ENCODE measurements around the gene SH3PXD2A. TPM values are rescaled to one million over a fixed set of nuclear protein-coding genes. Genes with fewer than 3 reads are reported as not detected.

Gene SH3PXD2A
- total RNA-seq, 1 donor = 29.0 TPM

DNA sequence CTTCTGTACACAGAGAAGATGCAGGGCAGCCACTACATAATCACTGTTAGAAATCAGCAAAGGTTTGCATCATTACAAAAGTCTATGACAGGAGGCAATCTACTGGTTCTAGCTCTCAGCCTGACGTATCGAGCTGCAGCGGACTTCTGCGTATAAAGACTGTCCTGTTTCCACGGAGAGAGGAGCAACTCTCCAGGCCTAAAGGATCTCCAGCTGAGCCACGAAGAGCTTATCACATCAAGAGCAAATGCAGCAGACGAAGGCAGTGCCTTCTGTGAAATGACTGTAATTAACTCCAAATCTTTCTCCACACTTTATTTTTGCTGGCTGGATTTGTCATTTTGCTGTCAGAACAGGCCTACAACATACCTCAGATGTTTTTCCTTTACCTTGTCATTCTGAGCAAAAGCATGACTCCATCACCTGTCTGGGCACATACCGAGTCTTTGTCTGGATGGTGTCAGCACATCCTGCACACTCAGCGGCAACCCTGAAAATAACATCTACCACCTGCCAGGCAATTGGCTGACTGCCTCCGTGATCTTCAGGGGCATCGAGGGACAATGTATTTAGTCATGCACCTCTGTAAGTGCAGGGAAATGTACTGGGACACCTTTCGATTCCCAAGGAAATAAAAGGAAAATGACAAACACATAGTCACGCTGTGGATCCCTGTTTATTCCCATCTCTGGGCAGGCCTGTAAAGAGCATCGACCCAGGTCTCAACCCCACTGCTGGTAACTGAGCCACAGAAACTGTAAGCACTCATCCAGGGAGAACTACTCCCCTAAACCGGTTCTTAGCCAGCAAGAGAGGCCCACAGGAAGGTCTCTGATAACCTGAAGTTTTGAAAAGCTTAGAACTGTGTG lies 26.3 kb upstream of the SH3PXD2A start:
- H3K79me2 ChIP-seq (ENCODE audit: insufficient read depth, low read length) = no peaks in the 10 kb centered on the region
- DNase-seq (ENCODE audit: insufficient read length, low spot score, missing footprints) = no peak
- H3K9me3 ChIP-seq (ENCODE audit: low read depth, low read length) = no peaks in the 10 kb centered on the region
- no peak overlapping the region for H2AFZ ChIP-seq (ENCODE audit: low read length)
- H3K27me3 ChIP-seq (ENCODE audit: insufficient read depth, low read length) = no peaks in the 10 kb centered on the region
- H4K20me1 ChIP-seq (ENCODE audit: insufficient read depth, low read length) = no peaks in the 10 kb centered on the region
- H3K4me1 ChIP-seq (ENCODE audit: insufficient read depth, low read length) = peaks cover 14% of the 10 kb centered on the region
- no peak overlapping the region for H3K4me3 ChIP-seq (ENCODE audit: insufficient read depth, low read length)
- no peak overlapping the region for H3K27ac ChIP-seq (ENCODE audit: low read depth, low read length)
- H3K36me3 ChIP-seq (ENCODE audit: insufficient read depth, low read length) = peaks cover 36% of the 10 kb centered on the region
- TF ChIP-seq CTCF (IDR thresholded peaks at IDR 0.05; ENCODE audit: extremely low read depth, low read depth, low read length) = no peak
- H3K4me2 ChIP-seq (ENCODE audit: insufficient read depth, low read length) = no peak overlapping the region

DNA sequence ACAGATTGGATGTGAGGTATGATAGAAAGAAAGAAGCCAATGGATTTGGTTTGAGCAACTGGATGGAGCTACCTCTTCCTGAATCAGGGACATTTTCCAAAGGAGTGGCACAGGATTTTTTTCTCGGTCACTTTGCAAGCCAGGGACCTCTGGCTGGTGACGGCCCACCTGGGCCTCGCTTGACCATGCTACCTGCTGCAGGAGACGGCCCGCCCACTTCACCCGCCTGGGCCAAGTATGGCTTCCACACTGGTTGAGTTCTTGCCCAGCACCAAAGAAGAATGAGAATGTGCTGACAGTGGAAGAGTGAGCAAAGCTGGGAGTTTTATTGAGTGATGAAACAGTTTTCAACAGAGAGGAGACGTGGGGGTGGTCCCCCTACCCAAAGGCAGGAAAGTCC lies 24.5 kb upstream of the SH3PXD2A start:
- Histone ChIP-seq H3K4me2 (ENCODE audit: insufficient read depth, low read length) (no peak overlapping the region), H3K36me3 (ENCODE audit: insufficient read depth, low read length) (peaks cover 36% of the 10 kb centered on the region), H2AFZ (ENCODE audit: low read length) (no peak overlapping the region), H3K79me2 (ENCODE audit: insufficient read depth, low read length) (no peaks in the 10 kb centered on the region), H3K9me3 (ENCODE audit: low read depth, low read length) (no peaks in the 10 kb centered on the region), H4K20me1 (ENCODE audit: insufficient read depth, low read length) (no peaks in the 10 kb centered on the region), H3K27ac (ENCODE audit: low read depth, low read length) (no peak overlapping the region), H3K4me1 (ENCODE audit: insufficient read depth, low read length) (peaks cover under 1% of the 10 kb centered on the region), H3K27me3 (ENCODE audit: insufficient read depth, low read length) (no peaks in the 10 kb centered on the region), H3K4me3 (ENCODE audit: insufficient read depth, low read length) (no peak overlapping the region)
- DNase-seq (ENCODE audit: insufficient read length, low spot score, missing footprints) = no peak
- no peak for TF ChIP-seq CTCF (IDR thresholded peaks at IDR 0.05; ENCODE audit: extremely low read depth, low read depth, low read length)

DNA sequence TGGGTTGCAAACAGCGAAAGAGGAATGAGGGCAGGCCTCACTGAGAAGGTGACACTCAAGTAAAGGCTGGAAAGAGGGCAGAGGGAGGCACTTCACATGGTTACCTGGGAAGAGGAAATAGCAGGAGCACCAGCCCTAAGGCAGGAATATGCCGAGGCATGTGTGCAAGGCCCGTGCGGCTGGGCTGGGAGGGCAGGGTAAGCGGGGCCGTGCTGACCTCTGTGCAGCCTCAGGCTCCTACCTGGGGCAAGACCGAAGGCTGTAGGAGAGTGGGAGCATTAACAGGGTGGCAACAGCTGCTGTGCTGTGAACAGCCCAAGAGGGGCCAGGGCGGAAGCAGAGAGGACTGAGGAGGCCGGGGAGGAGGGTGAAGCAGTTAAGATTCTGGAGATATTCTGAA lies 24.0 kb upstream of the SH3PXD2A start:
- H3K79me2 ChIP-seq (ENCODE audit: insufficient read depth, low read length) = no peaks in the 10 kb centered on the region
- no peak overlapping the region for H3K4me2 ChIP-seq (ENCODE audit: insufficient read depth, low read length)
- H3K36me3 ChIP-seq (ENCODE audit: insufficient read depth, low read length) = peaks cover 36% of the 10 kb centered on the region
- no peaks in the 10 kb centered on the region for H3K9me3 ChIP-seq (ENCODE audit: low read depth, low read length)
- DNase-seq (ENCODE audit: insufficient read length, low spot score, missing footprints) = no peak
- no peak overlapping the region for H3K4me3 ChIP-seq (ENCODE audit: insufficient read depth, low read length)
- H4K20me1 ChIP-seq (ENCODE audit: insufficient read depth, low read length) = no peaks in the 10 kb centered on the region
- no peaks in the 10 kb centered on the region for H3K27me3 ChIP-seq (ENCODE audit: insufficient read depth, low read length)
- H3K4me1 ChIP-seq (ENCODE audit: insufficient read depth, low read length) = no peaks in the 10 kb centered on the region
- no peak overlapping the region for H3K27ac ChIP-seq (ENCODE audit: low read depth, low read length)
- no peak overlapping the region for H2AFZ ChIP-seq (ENCODE audit: low read length)
- no peak for TF ChIP-seq CTCF (IDR thresholded peaks at IDR 0.05; ENCODE audit: extremely low read depth, low read depth, low read length)

DNA sequence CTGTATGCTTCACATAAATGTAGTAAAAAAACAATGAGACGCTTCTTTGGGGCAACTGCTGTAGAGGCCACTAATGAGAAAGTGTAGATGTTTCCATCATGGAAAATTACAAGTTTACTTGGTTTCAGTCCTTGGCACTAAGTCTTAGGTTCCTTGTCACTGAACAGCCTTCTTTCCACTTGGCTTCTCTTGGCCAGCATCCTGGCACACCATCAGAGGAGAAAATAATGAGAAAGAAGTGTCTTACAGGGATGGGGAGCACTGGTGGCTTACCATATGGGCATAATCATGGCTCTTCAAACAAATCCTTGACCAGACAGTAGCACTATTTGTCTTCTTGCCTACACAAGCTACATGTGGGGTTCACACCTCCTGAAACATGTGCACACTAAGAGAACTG lies 22.5 kb upstream of the SH3PXD2A start:
- no peak overlapping the region for H3K4me3 ChIP-seq (ENCODE audit: insufficient read depth, low read length)
- H3K27me3 ChIP-seq (ENCODE audit: insufficient read depth, low read length) = no peaks in the 10 kb centered on the region
- H3K27ac ChIP-seq (ENCODE audit: low read depth, low read length) = no peak overlapping the region
- H3K9me3 ChIP-seq (ENCODE audit: low read depth, low read length) = no peaks in the 10 kb centered on the region
- H3K79me2 ChIP-seq (ENCODE audit: insufficient read depth, low read length) = no peaks in the 10 kb centered on the region
- no peak overlapping the region for H3K4me2 ChIP-seq (ENCODE audit: insufficient read depth, low read length)
- no peaks in the 10 kb centered on the region for H4K20me1 ChIP-seq (ENCODE audit: insufficient read depth, low read length)
- DNase-seq (ENCODE audit: insufficient read length, low spot score, missing footprints) = no peak
- H3K4me1 ChIP-seq (ENCODE audit: insufficient read depth, low read length) = no peaks in the 10 kb centered on the region
- peaks cover 30% of the 10 kb centered on the region for H3K36me3 ChIP-seq (ENCODE audit: insufficient read depth, low read length)
- TF ChIP-seq CTCF (IDR thresholded peaks at IDR 0.05; ENCODE audit: extremely low read depth, low read depth, low read length) = no peak
- no peak overlapping the region for H2AFZ ChIP-seq (ENCODE audit: low read length)
